Endodermal cell (in vitro differentiated cells): ENCODE measurements around the gene TMBIM6. TPM values are rescaled to one million over a fixed set of nuclear protein-coding genes. Genes with fewer than 3 reads are reported as not detected.
A peak's percentile ranks its signal among the peaks of the same experiment; 100 is the strongest.

Source experiments
- DNase-seq: peaks from one replicate; pipeline ENCODE4 v3.0.0-alpha.2; 2017
- H3K27ac ChIP-seq: 2 replicates; pipeline ENCODE4 v1.5.1; 2013; ENCODE audit warnings: mild to moderate bottlenecking, low read depth, low read length, moderate library complexity
- H3K27me3 ChIP-seq: 2 replicates; pipeline ENCODE4 v1.6.1; 2013; ENCODE audit warnings: mild to moderate bottlenecking, low read length, moderate library complexity; ENCODE audit not compliant: insufficient read depth, control insufficient read depth, poor library complexity, severe bottlenecking
- H3K36me3 ChIP-seq: 2 replicates; pipeline ENCODE4 v1.7.0; 2013; ENCODE audit warnings: mild to moderate bottlenecking, low read length, moderate library complexity; ENCODE audit not compliant: control insufficient read depth, insufficient read depth
- H3K4me1 ChIP-seq: one replicate; pipeline ENCODE4 v1.7.0; 2013; ENCODE audit warnings: low read length; ENCODE audit not compliant: control insufficient read depth, insufficient read depth
- H3K4me3 ChIP-seq: 2 replicates; pipeline ENCODE4 v1.5.1; 2013; ENCODE audit warnings: mild to moderate bottlenecking, low read length, moderate library complexity
- H3K9ac ChIP-seq: 2 replicates; pipeline ENCODE4 v1.6.1; 2013; ENCODE audit warnings: mild to moderate bottlenecking, low read length, moderate library complexity; ENCODE audit not compliant: poor library complexity, severe bottlenecking; ENCODE audit errors: extremely low read depth
- H3K9me3 ChIP-seq: 2 replicates; pipeline ENCODE4 v1.6.1; 2013; ENCODE audit warnings: mild to moderate bottlenecking, low read length, moderate library complexity; ENCODE audit not compliant: control insufficient read depth
- H3K27ac Mint-ChIP-seq: 2 replicates; pipeline ENCODE4 v1.8.0; 2020; ENCODE audit warnings: mixed read lengths
- H3K27me3 Mint-ChIP-seq: 2 replicates; pipeline ENCODE4 v1.8.0; 2021; ENCODE audit warnings: mild to moderate bottlenecking, mixed read lengths; ENCODE audit not compliant: insufficient read depth
- H3K36me3 Mint-ChIP-seq: 2 replicates; pipeline ENCODE4 v1.8.0; 2020; ENCODE audit warnings: low read depth, mixed read lengths
- H3K4me1 Mint-ChIP-seq: 2 replicates; pipeline ENCODE4 v1.8.0; 2020; ENCODE audit warnings: mixed read lengths
- H3K4me3 Mint-ChIP-seq: 2 replicates; pipeline ENCODE4 v1.8.0; 2020; ENCODE audit warnings: mild to moderate bottlenecking, moderate library complexity, mixed read lengths
- H3K9me3 Mint-ChIP-seq: 2 replicates; pipeline ENCODE4 v1.8.0; 2020; ENCODE audit warnings: mild to moderate bottlenecking, mixed read lengths
- CTCF ChIP-seq: fragments of 200-600 bp; sonication (generic); conservative IDR thresholded peaks from 2 replicates; pipeline ENCODE4 v1.5.0; 2021; ENCODE audit warnings: antibody characterized with exemption, mild to moderate bottlenecking
- WGBS, 2 experiments: methylation state at CpG; one replicate each; pipeline versions ENCODE4 v1.1.5 to v1.1.7; 2013; ENCODE audit warnings: missing lambda C conversion rate in 2 of 2, mixed read lengths in 1 of 2; ENCODE audit not compliant: insufficient coverage in 1 of 2, insufficient read length in 1 of 2; 5-methylcytosine and 5-hydroxymethylcytosine counted together
- long read RNA-seq, 4 experiments: library from polyadenylated mRNA in 2 of 4; library from RNA in 1 of 4; library from capped mRNA in 1 of 4; stranded (forward) in 3 of 4; unstranded in 1 of 4; transcript quantifications; one replicate each; pipeline ENCODE4 v2.0.0, GENCODE V29; 2020 to 2021; ENCODE audit warnings: inconsistent platforms in 1 of 4
- polyA plus RNA-seq, 2 experiments: library from polyadenylated mRNA; stranded (reverse); fragments of 50-300 nt; gene quantifications; one replicate each; pipeline ENCODE4 v1.2.3, GENCODE V29; 2013
- total RNA-seq, 2 donors: library from RNA; stranded (reverse); fragmentation: NEBNext Ultra II Directional in 1 of 2; extraction: Animal tissue kit (Norgen Biotek cat#: 25700) in 1 of 2; gene quantifications; 2 replicates in 1 of 2; 3 replicates in 1 of 2; pipeline ENCODE4 v1.2.1, GENCODE V29; 2021

Gene TMBIM6
- total RNA-seq = 100 to 1,000 TPM; 426 to 455 TPM
- 396 TPM for polyA plus RNA-seq (2013, experiment 1 of 2)
- 348 TPM for polyA plus RNA-seq (2013, experiment 2 of 2)
- long read RNA-seq, experiment 1, transcript TMBIM6-202 (9 exons, 2,598 nt) = minor isoform, 15 of 312 reads
- long read RNA-seq, experiment 1, transcript TMBIM6-219 (3 exons, 484 nt) = minor isoform, 6 of 312 reads
- long read RNA-seq, experiment 1, transcript TMBIM6-201 (10 exons, 2,836 nt) = major isoform, 172 of 312 reads
- long read RNA-seq, experiment 1, partial matches to known transcripts = 106 of 312 reads
- long read RNA-seq, experiment 1, other reads (novel, unspliced or antisense) = 11 of 312 reads
- long read RNA-seq, experiment 2, transcript TMBIM6-219 (3 exons, 484 nt) = minor isoform, 8 of 831 reads
- long read RNA-seq, experiment 2, transcript TMBIM6-202 (9 exons, 2,598 nt) = minor isoform, 17 of 831 reads
- long read RNA-seq, experiment 2, transcript TMBIM6-201 (10 exons, 2,836 nt) = major isoform, 730 of 831 reads
- long read RNA-seq, experiment 2, partial matches to known transcripts = 56 of 831 reads
- long read RNA-seq, experiment 2, other reads (novel, unspliced or antisense) = 13 of 831 reads
- long read RNA-seq, experiment 3, transcript TMBIM6-202 (9 exons, 2,598 nt) = minor isoform, 12 of 1,080 reads
- long read RNA-seq, experiment 3, transcript TMBIM6-217 (11 exons, 2,771 nt) = minor isoform, 15 of 1,080 reads
- long read RNA-seq, experiment 3, transcript TMBIM6-201 (10 exons, 2,836 nt) = major isoform, 970 of 1,080 reads
- long read RNA-seq, experiment 3, partial matches to known transcripts = 56 of 1,080 reads
- long read RNA-seq, experiment 3, other reads (novel, unspliced or antisense) = 20 of 1,080 reads
- long read RNA-seq, experiment 4, transcript TMBIM6-209 (8 exons, 2,494 nt) = minor isoform, 64 of 580 reads
- long read RNA-seq, experiment 4, transcript TMBIM6-201 (10 exons, 2,836 nt) = major isoform, 463 of 580 reads
- long read RNA-seq, experiment 4, partial matches to known transcripts = 7 of 580 reads
- long read RNA-seq, experiment 4, other reads (novel, unspliced or antisense) = 38 of 580 reads

GRCh38 chr12:49740930-49741881 is at the start of gene TMBIM6:
Gene TMBIM6, plus strand, starts transcription at chr12:49741557. Its CDS starts 10,937 bp downstream, at chr12:49752494.
- Histone ChIP-seq H3K27me3 (no peaks in the 10 kb centered on the region), H3K9ac (peak within 1 kb of the TSS; percentile 97), H3K4me3 (peak within 1 kb of the TSS; percentile 91), H3K9me3 (no peaks in the 10 kb centered on the region), H3K4me1 (peaks cover 7% of the 10 kb centered on the region), H3K36me3 (peaks cover 20% of the 10 kb centered on the region), H3K27ac (peak within 1 kb of the TSS; percentile 96)
- TF ChIP-seq CTCF = peak; percentile 94
- Mint-ChIP-seq H3K9me3 (peaks cover 2% of the 10 kb centered on the region), H3K27me3 (peaks cover 5% of the 10 kb centered on the region), H3K4me1 (peaks cover 30% of the 10 kb centered on the region), H3K27ac (peak within 1 kb of the TSS; percentile 99), H3K4me3 (peak within 1 kb of the TSS; percentile 95), H3K36me3 (peaks cover 12% of the 10 kb centered on the region)
- DNase-seq = peak; percentile 100
- 5 to 6% methylated on average over 32 to 50 of the region's 50 CpGs for WGBS, 2 experiments

GRCh38 chr12:49692851-49693250 is 48.5 kb upstream of the TMBIM6 start:
- Mint-ChIP-seq H3K9me3 (no peaks in the 10 kb centered on the region), H3K36me3 (no peaks in the 10 kb centered on the region), H3K4me3 (no peak overlapping the region), H3K27me3 (no peaks in the 10 kb centered on the region), H3K27ac (no peak overlapping the region), H3K4me1 (peaks cover 38% of the 10 kb centered on the region)
- no peaks in the 10 kb centered on the region for H3K27me3 ChIP-seq
- H3K4me3 ChIP-seq = no peak overlapping the region
- H3K36me3 ChIP-seq = no peaks in the 10 kb centered on the region
- H3K4me1 ChIP-seq = peaks cover 12% of the 10 kb centered on the region
- DNase-seq = no peak
- H3K27ac ChIP-seq = no peak overlapping the region
- no peak for TF ChIP-seq CTCF
- no peak overlapping the region for H3K9ac ChIP-seq
- 78 to 90% methylated on average over 3 of the region's 3 CpGs for WGBS, 2 experiments
- no peaks in the 10 kb centered on the region for H3K9me3 ChIP-seq
